ENCODE data around the gene KCNJ14.

KCNJ14 gene

GRCh38 chr19:48506138-48506733 is 50.9 kb downstream of the KCNJ14 start:
- ChIA-PET POLR2A (interaction anchor here (0.6 kb wide), 1 partner anchor 120 kb away, joined by 3 read pairs; no protein-coding TSS in a partner anchor), CTCF (interaction anchor here (0.6 to 5.2 kb wide), 9 partner anchors 10 to 83 kb away, joined by 3 to 30 read pairs (median 3); no protein-coding TSS in a partner anchor)
- Histone ChIP-seq H3K27ac (ENCODE audit: insufficient read depth in 1 of 2, low read depth in 1 of 2, low read length in 2 of 2, poor library complexity in 1 of 2, severe bottlenecking in 2 of 2) (no peak overlapping the region), H3K27me3 (replicated peaks in 2 of 5; ENCODE audit: control insufficient read depth in 4 of 5, insufficient read depth in 5 of 5, low read length in 4 of 5) (peaks cover 0 to 7% (median 5%) of the 10 kb centered on the region in 5 experiments), H3K4me3 (ENCODE audit: control insufficient read depth in 1 of 7, extremely low read depth in 1 of 7, insufficient read depth in 4 of 7, low read depth in 2 of 7, low read length in 6 of 7) (no peak overlapping the region), H3K4me1 (ENCODE audit: control extremely low read depth in 1 of 4, control insufficient read depth in 4 of 4, insufficient read depth in 4 of 4, low read length in 3 of 4) (peaks cover 0 to 17% (median 13%) of the 10 kb centered on the region in 4 experiments), H3K36me3 (ENCODE audit: control insufficient read depth in 4 of 4, insufficient read depth in 4 of 4, low read length in 3 of 4) (no peaks in the 10 kb centered on the region), H3K9me3 (ENCODE audit: control extremely low read depth in 1 of 5, control insufficient read depth in 4 of 5, insufficient read depth in 2 of 5, low read depth in 1 of 5, low read length in 4 of 5) (no peaks in the 10 kb centered on the region)
- WGBS (ENCODE audit: insufficient coverage): 98% methylated on average over 5 of the region's 5 CpGs
- DNase-seq: peak in 2 of 3 donors; percentile 54 to 60

DNA sequence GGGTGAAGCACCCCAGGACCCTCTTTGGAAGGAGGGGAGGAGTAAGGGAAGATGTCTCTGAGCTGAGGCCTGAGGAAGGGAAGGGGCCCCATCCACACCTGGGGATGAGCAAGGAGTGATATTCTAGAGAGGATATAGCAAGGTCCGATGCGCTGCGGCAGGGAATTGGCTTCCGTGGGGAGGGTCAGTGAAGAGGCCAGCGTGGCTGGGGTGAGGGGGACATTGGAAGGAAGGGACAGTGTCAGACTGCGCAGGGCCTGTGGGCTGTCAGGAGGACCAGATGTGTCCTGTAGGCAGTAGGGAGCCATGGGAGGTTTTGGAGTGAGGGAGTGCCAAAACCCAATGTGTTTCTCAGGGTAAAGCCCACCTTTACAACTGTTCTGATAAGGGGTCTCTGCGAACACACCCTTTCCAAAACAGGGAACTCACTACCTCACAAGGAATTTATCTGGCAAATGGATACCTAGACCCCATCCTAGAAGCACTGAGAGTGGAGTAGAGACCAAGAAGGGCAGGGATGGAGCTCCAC is 52.6 kb downstream of the KCNJ14 start:
- H3K9me3 ChIP-seq (ENCODE audit: control extremely low read depth in 1 of 5, control insufficient read depth in 4 of 5, insufficient read depth in 2 of 5, low read depth in 1 of 5, low read length in 4 of 5): no peaks in the 10 kb centered on the region
- no peaks in the 10 kb centered on the region for H3K36me3 ChIP-seq (ENCODE audit: control insufficient read depth in 4 of 4, insufficient read depth in 4 of 4, low read length in 3 of 4)
- H3K27ac ChIP-seq (ENCODE audit: insufficient read depth in 1 of 2, low read depth in 1 of 2, low read length in 2 of 2, poor library complexity in 1 of 2, severe bottlenecking in 2 of 2): no peak overlapping the region
- no peak overlapping the region for H3K4me3 ChIP-seq (ENCODE audit: control insufficient read depth in 1 of 7, extremely low read depth in 1 of 7, insufficient read depth in 4 of 7, low read depth in 2 of 7, low read length in 6 of 7)
- WGBS (ENCODE audit: insufficient coverage): 100% methylated on average over 6 of the region's 7 CpGs
- no peak for DNase-seq
- ChIA-PET CTCF (interaction anchor here (0.6 to 5.2 kb wide), 11 partner anchors 8 to 464 kb away, joined by 3 to 30 read pairs (median 4); no protein-coding TSS in a partner anchor), POLR2A (no interaction called here)
- H3K4me1 ChIP-seq (ENCODE audit: control extremely low read depth in 1 of 4, control insufficient read depth in 4 of 4, insufficient read depth in 4 of 4, low read length in 3 of 4): peaks cover 0 to 11% (median 6%) of the 10 kb centered on the region in 4 experiments
- H3K27me3 ChIP-seq (replicated peaks in 2 of 5; ENCODE audit: control insufficient read depth in 4 of 5, insufficient read depth in 5 of 5, low read length in 4 of 5): peaks cover 6 to 24% (median 14%) of the 10 kb centered on the region in 5 experiments

DNA sequence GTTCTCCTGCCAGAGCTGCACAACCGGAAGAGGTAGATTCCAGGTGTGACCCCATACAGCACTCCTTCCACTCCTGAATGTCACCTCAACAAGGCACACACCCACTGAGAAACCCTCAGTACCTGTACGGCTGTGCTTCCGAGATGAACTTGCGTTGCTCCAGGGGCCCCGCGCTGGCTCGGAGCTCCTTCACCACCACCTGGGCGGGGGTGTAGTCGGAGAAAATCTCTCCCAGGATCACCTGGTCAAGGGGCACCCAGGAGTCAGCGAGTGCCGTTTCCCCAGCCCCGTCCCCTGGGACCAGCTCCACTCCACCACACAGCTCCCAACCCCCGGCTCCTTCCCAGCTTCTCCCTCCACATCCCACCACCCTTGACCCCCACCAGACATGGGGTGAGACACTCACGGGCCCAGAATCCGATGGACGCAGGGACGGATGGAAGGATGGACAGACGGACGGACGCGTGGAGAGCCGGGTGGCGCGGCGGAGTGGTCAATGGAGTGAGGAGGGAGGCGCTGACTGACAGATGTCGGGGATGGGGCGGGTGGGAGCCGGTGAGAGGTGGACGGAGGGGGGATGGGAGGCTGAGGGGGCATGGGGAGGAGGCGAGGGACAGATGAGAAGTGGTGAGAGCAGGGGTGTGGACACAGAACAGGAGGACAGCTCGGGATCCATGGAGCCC is 53.5 kb downstream of the KCNJ14 start:
- no peak for DNase-seq
- WGBS (ENCODE audit: insufficient coverage): 98% methylated on average over 10 of the region's 32 CpGs
- H3K36me3 ChIP-seq (ENCODE audit: control insufficient read depth in 4 of 4, insufficient read depth in 4 of 4, low read length in 3 of 4): no peaks in the 10 kb centered on the region
- no peak overlapping the region for H3K27ac ChIP-seq (ENCODE audit: insufficient read depth in 1 of 2, low read depth in 1 of 2, low read length in 2 of 2, poor library complexity in 1 of 2, severe bottlenecking in 2 of 2)
- H3K4me3 ChIP-seq (ENCODE audit: control insufficient read depth in 1 of 7, extremely low read depth in 1 of 7, insufficient read depth in 4 of 7, low read depth in 2 of 7, low read length in 6 of 7): no peak overlapping the region
- peaks cover 0 to 18% (median 10%) of the 10 kb centered on the region in 4 experiments for H3K4me1 ChIP-seq (ENCODE audit: control extremely low read depth in 1 of 4, control insufficient read depth in 4 of 4, insufficient read depth in 4 of 4, low read length in 3 of 4)
- POLR2A ChIA-PET: no interaction called here
- H3K27me3 ChIP-seq (replicated peaks in 2 of 5; ENCODE audit: control insufficient read depth in 4 of 5, insufficient read depth in 5 of 5, low read length in 4 of 5): peaks cover 6 to 28% (median 16%) of the 10 kb centered on the region in 5 experiments
- H3K9me3 ChIP-seq (ENCODE audit: control extremely low read depth in 1 of 5, control insufficient read depth in 4 of 5, insufficient read depth in 2 of 5, low read depth in 1 of 5, low read length in 4 of 5): no peaks in the 10 kb centered on the region
- CTCF ChIA-PET: interaction anchor here (0.6 to 5.2 kb wide), 9 partner anchors 15 to 463 kb away, joined by 3 to 30 read pairs (median 5); no protein-coding TSS in a partner anchor

- WGBS (ENCODE audit: insufficient coverage): 93% methylated on average over 11 of the region's 12 CpGs
- H3K27ac ChIP-seq (ENCODE audit: insufficient read depth in 1 of 2, low read depth in 1 of 2, low read length in 2 of 2, poor library complexity in 1 of 2, severe bottlenecking in 2 of 2): no peak overlapping the region
- ChIA-PET CTCF (interaction anchor here (1.1 to 2.8 kb wide), 4 partner anchors 16 to 238 kb away, joined by 3 to 10 read pairs (median 7); no protein-coding TSS in a partner anchor), POLR2A (no interaction called here)
- peaks cover 6 to 28% (median 16%) of the 10 kb centered on the region in 5 experiments for H3K27me3 ChIP-seq (replicated peaks in 2 of 5; ENCODE audit: control insufficient read depth in 4 of 5, insufficient read depth in 5 of 5, low read length in 4 of 5)
- no peaks in the 10 kb centered on the region for H3K36me3 ChIP-seq (ENCODE audit: control insufficient read depth in 4 of 4, insufficient read depth in 4 of 4, low read length in 3 of 4)
- no peak overlapping the region for H3K4me3 ChIP-seq (ENCODE audit: control insufficient read depth in 1 of 7, extremely low read depth in 1 of 7, insufficient read depth in 4 of 7, low read depth in 2 of 7, low read length in 6 of 7)
- peaks cover 0 to 18% (median 11%) of the 10 kb centered on the region in 4 experiments for H3K4me1 ChIP-seq (ENCODE audit: control extremely low read depth in 1 of 4, control insufficient read depth in 4 of 4, insufficient read depth in 4 of 4, low read length in 3 of 4)
- DNase-seq: no peak
- no peaks in the 10 kb centered on the region for H3K9me3 ChIP-seq (ENCODE audit: control extremely low read depth in 1 of 5, control insufficient read depth in 4 of 5, insufficient read depth in 2 of 5, low read depth in 1 of 5, low read length in 4 of 5)
Observed at GRCh38 chr19:48509467-48510194, 54.3 kb downstream of the KCNJ14 start.

GRCh38 chr19:48510421-48511268 is 55.3 kb downstream of the KCNJ14 start:
- H3K36me3 ChIP-seq (ENCODE audit: control insufficient read depth in 4 of 4, insufficient read depth in 4 of 4, low read length in 3 of 4): no peaks in the 10 kb centered on the region
- DNase-seq: peak; percentile 51 to 65 (median 61)
- H3K27me3 ChIP-seq (replicated peaks in 2 of 5; ENCODE audit: control insufficient read depth in 4 of 5, insufficient read depth in 5 of 5, low read length in 4 of 5): peaks cover 6 to 28% (median 16%) of the 10 kb centered on the region in 5 experiments
- POLR2A ChIA-PET: no interaction called here
- 8% methylated on average over 19 of the region's 24 CpGs for WGBS (ENCODE audit: insufficient coverage)
- peaks cover 0 to 18% (median 11%) of the 10 kb centered on the region in 4 experiments for H3K4me1 ChIP-seq (ENCODE audit: control extremely low read depth in 1 of 4, control insufficient read depth in 4 of 4, insufficient read depth in 4 of 4, low read length in 3 of 4)
- H3K27ac ChIP-seq (ENCODE audit: insufficient read depth in 1 of 2, low read depth in 1 of 2, low read length in 2 of 2, poor library complexity in 1 of 2, severe bottlenecking in 2 of 2): no peak overlapping the region
- H3K4me3 ChIP-seq (ENCODE audit: control insufficient read depth in 1 of 7, extremely low read depth in 1 of 7, insufficient read depth in 4 of 7, low read depth in 2 of 7, low read length in 6 of 7): peak overlapping the region in 4 of 7 experiments; percentile 20 to 71 (median 50)
- H3K9me3 ChIP-seq (ENCODE audit: control extremely low read depth in 1 of 5, control insufficient read depth in 4 of 5, insufficient read depth in 2 of 5, low read depth in 1 of 5, low read length in 4 of 5): no peaks in the 10 kb centered on the region
- CTCF ChIA-PET: interaction anchor here (2.8 kb wide), 1 partner anchor 79 kb away, joined by 8 read pairs; no protein-coding TSS in a partner anchor

DNA sequence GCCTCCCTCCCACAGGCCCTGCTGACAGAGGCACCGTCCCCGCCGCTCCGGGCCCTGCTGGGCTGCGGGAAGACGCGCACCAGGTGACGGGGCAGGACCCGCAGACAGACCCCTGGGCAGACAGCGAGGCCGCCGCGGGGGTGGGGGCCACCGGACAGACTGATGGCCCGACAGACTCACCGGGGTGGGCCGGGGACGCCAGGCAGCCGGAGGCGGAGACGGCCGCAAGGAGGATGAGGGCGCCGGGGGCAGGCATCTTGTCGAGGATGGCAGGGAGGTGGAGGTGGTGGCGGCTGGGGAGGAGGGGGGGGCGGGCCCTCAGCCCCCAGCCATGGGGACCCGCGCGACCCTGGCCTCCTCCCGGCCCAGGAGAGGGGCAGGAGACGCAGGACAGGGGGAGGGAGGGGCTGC is 56.0 kb downstream of the KCNJ14 start:
- Histone ChIP-seq H3K27ac (ENCODE audit: insufficient read depth in 1 of 2, low read depth in 1 of 2, low read length in 2 of 2, poor library complexity in 1 of 2, severe bottlenecking in 2 of 2) (no peak overlapping the region), H3K27me3 (replicated peaks in 2 of 5; ENCODE audit: control insufficient read depth in 4 of 5, insufficient read depth in 5 of 5, low read length in 4 of 5) (peaks cover 6 to 28% (median 16%) of the 10 kb centered on the region in 5 experiments), H3K36me3 (ENCODE audit: control insufficient read depth in 4 of 4, insufficient read depth in 4 of 4, low read length in 3 of 4) (no peaks in the 10 kb centered on the region), H3K4me1 (ENCODE audit: control extremely low read depth in 1 of 4, control insufficient read depth in 4 of 4, insufficient read depth in 4 of 4, low read length in 3 of 4) (peaks cover 0 to 18% (median 11%) of the 10 kb centered on the region in 4 experiments), H3K9me3 (ENCODE audit: control extremely low read depth in 1 of 5, control insufficient read depth in 4 of 5, insufficient read depth in 2 of 5, low read depth in 1 of 5, low read length in 4 of 5) (no peaks in the 10 kb centered on the region), H3K4me3 (ENCODE audit: control insufficient read depth in 1 of 7, extremely low read depth in 1 of 7, insufficient read depth in 4 of 7, low read depth in 2 of 7, low read length in 6 of 7) (peak overlapping the region in 1 of 7 experiments; percentile 71)
- no peak for DNase-seq
- 1% methylated on average over 21 of the region's 32 CpGs for WGBS (ENCODE audit: insufficient coverage)
- POLR2A ChIA-PET: no interaction called here
- CTCF ChIA-PET: interaction anchor here (1.0 kb wide), 1 partner anchor 73 kb away, joined by 3 read pairs; no protein-coding TSS in a partner anchor
